HepG2 (cell line): Measurements from ENCODE around the gene DSE. TPM values are rescaled to one million over a fixed set of nuclear protein-coding genes. Genes with fewer than 3 reads are reported as not detected.

ENCODE experiments used
- ATAC-seq: fragments of 200-7000 bp; cut with Tn5 transposase; 3 replicates; pipeline ENCODE4 v1.9.1; 2020; ENCODE audit warnings: mild to moderate bottlenecking, moderate library complexity
- BruUV-seq: library from RNA; stranded (reverse); fragments of 400-500 nt; replicated peaks from 2 replicates; lab custom pipeline; 2021; lab: Mats Ljungman, UMichigan
- CTCF ChIA-PET: fragments of 300-600 bp; formaldehyde crosslinking; extraction: SDS; loops from one replicate; lab custom pipeline; 2021; ENCODE audit warnings: low total read pairs, inconsistent platforms, low intra/inter-chr PET ratio; lab: Yijun Ruan, JAX
- POLR2A ChIA-PET: fragments of 350-600 bp; sonication (Branson Sonifier 250); formaldehyde crosslinking; loops from one replicate; lab custom pipeline; 2020; ENCODE audit warnings: antibody characterized with exemption, inconsistent platforms; lab: Yijun Ruan, JAX
- DNase-seq: peaks from one replicate; pipeline ENCODE4 v3.0.0-alpha.2; 2015; ENCODE audit warnings: low spot score
- FAIRE-seq: peaks from 3 replicates; lab custom pipeline; 2011; peaks lifted over from hg19 to GRCh38; lab: Jason Lieb, UNC
- H2AFZ ChIP-seq: one replicate; pipeline ENCODE4 v1.6.1; 2011; ENCODE audit warnings: low read length, inconsistent platforms
- H3K27ac ChIP-seq: fragments of 300-600 bp; 3 replicates; pipeline ENCODE4 v1.8.0; 2011; ENCODE audit warnings: mixed run types, mild to moderate bottlenecking, mixed read lengths, low read length, inconsistent platforms; ENCODE audit not compliant: insufficient read depth; ENCODE audit errors: extremely low read length
- H3K27me3 ChIP-seq, 2 experiments: fragments of 200-600 bp in 1 of 2; 2 replicates in 1 of 2; 3 replicates in 1 of 2; pipeline versions ENCODE4 v1.6.0 to v1.8.0; 2011; ENCODE audit warnings: low read length in 2 of 2, mild to moderate bottlenecking in 2 of 2, moderate library complexity in 2 of 2, inconsistent platforms in 1 of 2; ENCODE audit not compliant: insufficient read depth in 2 of 2, control insufficient read depth in 1 of 2
- H3K36me3 ChIP-seq, 2 experiments: fragments of 200-600 bp in 1 of 2; replicated peaks in 1 of 2; 2 replicates in 1 of 2; 3 replicates in 1 of 2; pipeline versions ENCODE4 v1.5.1 to v1.8.0; 2011; ENCODE audit warnings: low read length in 2 of 2, inconsistent platforms in 1 of 2; ENCODE audit not compliant: insufficient read depth in 2 of 2, control insufficient read depth in 1 of 2
- H3K4me1 ChIP-seq: 2 replicates; pipeline ENCODE4 v1.5.1; 2012; ENCODE audit warnings: low read length, inconsistent platforms; ENCODE audit not compliant: insufficient read depth
- H3K4me2 ChIP-seq: 2 replicates; pipeline ENCODE4 v1.6.0; 2011; ENCODE audit warnings: low read depth, low read length, inconsistent platforms
- H3K4me3 ChIP-seq, 3 experiments: fragments of 200-600 bp in 1 of 3; sonication (generic), shearing (Covaris generic) in 1 of 3; replicated peaks in 1 of 3; 2 replicates each; pipeline ENCODE4 v1.5.1; 2011 to 2016; ENCODE audit warnings: low read length in 3 of 3, inconsistent platforms in 2 of 3, low read depth in 2 of 3, mild to moderate bottlenecking in 2 of 3, control low read depth in 1 of 3, mixed read lengths in 1 of 3; ENCODE audit not compliant: insufficient read depth in 1 of 3
- H3K79me2 ChIP-seq: one replicate; pipeline ENCODE4 v1.6.1; 2011; ENCODE audit warnings: low read length, inconsistent platforms; ENCODE audit not compliant: insufficient read depth
- H3K9ac ChIP-seq: 2 replicates; pipeline ENCODE4 v1.6.0; 2011; ENCODE audit warnings: mild to moderate bottlenecking, low read depth, low read length, inconsistent platforms; ENCODE audit not compliant: insufficient read depth
- H3K9me3 ChIP-seq: 2 replicates; pipeline ENCODE4 v1.5.1; 2012; ENCODE audit warnings: mild to moderate bottlenecking, low read length
- H4K20me1 ChIP-seq: 2 replicates; pipeline ENCODE4 v1.6.0; 2011; ENCODE audit warnings: inconsistent platforms, mild to moderate bottlenecking, low read length, moderate library complexity; ENCODE audit not compliant: insufficient read depth
- BHLHE40 ChIP-seq: IDR thresholded peaks from 2 replicates; pipeline ENCODE4 v1.6.1; 2011; ENCODE audit warnings: low read length, improper control_type of control experiment
- HMG20B ChIP-seq: conservative IDR thresholded peaks from 2 replicates; pipeline ENCODE4 v1.6.1; 2016; ENCODE audit warnings: missing genetic modification reagents, missing compliant biosample characterization
- JUNB ChIP-seq: sonication (generic); formaldehyde crosslinking; IDR thresholded peaks from 2 replicates; pipeline ENCODE4 v1.8.0; 2022; ENCODE audit warnings: missing genetic modification reagents, mild to moderate bottlenecking, borderline replicate concordance
- MEF2D ChIP-seq: sonication (generic); formaldehyde crosslinking; IDR thresholded peaks from 2 replicates; pipeline ENCODE4 v1.5.1; 2020; ENCODE audit warnings: mild to moderate bottlenecking, missing genetic modification reagents
- MTF2 ChIP-seq: sonication (generic); formaldehyde crosslinking; IDR thresholded peaks from 2 replicates; pipeline ENCODE4 v1.5.0; 2020; ENCODE audit warnings: missing genetic modification reagents, borderline replicate concordance
- PRDM4 ChIP-seq: sonication (generic); formaldehyde crosslinking; IDR thresholded peaks from 2 replicates; pipeline ENCODE4 v1.9.0; 2021; ENCODE audit warnings: missing genetic modification reagents, borderline replicate concordance
- THAP11 ChIP-seq: IDR thresholded peaks from 2 replicates; pipeline ENCODE4 v1.6.1; 2016; ENCODE audit warnings: missing biosample characterization, missing genetic modification reagents
- ZNF430 ChIP-seq: sonication (generic); formaldehyde crosslinking; IDR thresholded peaks from 2 replicates; pipeline ENCODE4 v1.9.0; 2021; ENCODE audit warnings: mild to moderate bottlenecking, missing genetic modification reagents
- ZNF737 ChIP-seq: sonication (generic); formaldehyde crosslinking; IDR thresholded peaks from 2 replicates; pipeline ENCODE4 v1.5.0; 2020; ENCODE audit warnings: missing genetic modification reagents, mild to moderate bottlenecking, borderline replicate concordance
- ZNF878 ChIP-seq: sonication (generic); formaldehyde crosslinking; IDR thresholded peaks from 2 replicates; pipeline ENCODE4 v1.8.1; 2023; ENCODE audit warnings: mild to moderate bottlenecking, missing genetic modification reagents, moderate library complexity
- WGBS: methylation state at CpG from one replicate; pipeline ENCODE4 v1.1.6; 2017; ENCODE audit warnings: low lambda C conversion rate; 5-methylcytosine and 5-hydroxymethylcytosine counted together
- in situ Hi-C: cut with HindIII; loops from 2 replicates; pipeline ENCODE4 v1.10.0; 2017; ENCODE audit warnings: low pct_unique_long_range_greater_than_20kb; ENCODE audit not compliant: extremely low pct_ligation_motif_present
- intact Hi-C: fragments of 100-400 bp; cut with micrococcal nuclease; formaldehyde crosslinking; loops from one replicate; pipeline ENCODE4 v1.10.0; 2022; ENCODE audit not compliant: unreplicated experiment
- polyA plus RNA-seq, 8 experiments: library from polyadenylated mRNA; depleted of rRNA in 3 of 8; stranded (reverse) in 7 of 8; unstranded in 1 of 8; fragments of >200 nt; fragmentation: Illumina TruSeq in 4 of 8; extraction: Trizol in 4 of 8; gene quantifications; 2 replicates each; pipeline versions ENCODE4 v1.2.1 to v1.2.3, GENCODE V29; 2011 to 2016; ENCODE audit warnings: low read depth in 4 of 8, missing spikeins in 1 of 8, mixed read lengths in 1 of 8; ENCODE audit not compliant: insufficient read depth in 1 of 8
- total RNA-seq, 5 experiments: library from RNA; depleted of rRNA; stranded (reverse); fragments of >200 nt; fragmentation: Illumina TruSeq; extraction: Trizol; gene quantifications; 2 replicates each; pipeline ENCODE4 v1.2.3, GENCODE V29; 2016; ENCODE audit warnings: low read depth in 1 of 5
- TF ChIP-seq, protein P1 (sequence below): sonication (generic); formaldehyde crosslinking; IDR thresholded peaks from 2 replicates; pipeline ENCODE4 v1.4.0; 2020; ENCODE audit warnings: mild to moderate bottlenecking, missing genetic modification reagents

Gene DSE
- total and polyA plus RNA-seq, 2 of the 13 experiments (the other 11 are each of a cell fraction or from before 2014, with no cell fraction given): 2.6 to 4.6 TPM

- TF ChIP-seq MEF2D (CRISPR knock-in tag) (no peak), ZNF737 (CRISPR knock-in tag) (no peak), HMG20B (CRISPR knock-in tag) (no peak)
These were observed 87.5 kb downstream of the DSE start (continued) for GRCh38 chr6:116458264-116458663.

GRCh38 chr6:116459927-116460326 lies 89.2 kb downstream of the DSE start:
- FAIRE-seq (no peak), DNase-seq (no peak), ATAC-seq (no peak)
- no peak overlapping the region for H3K9ac ChIP-seq
- ChIA-PET POLR2A (no interaction called here), CTCF (no interaction called here)
- H2AFZ ChIP-seq: no peak overlapping the region
- no peak overlapping the region for H3K27ac ChIP-seq
- H3K79me2 ChIP-seq: no peaks in the 10 kb centered on the region
- no peaks in the 10 kb centered on the region for H3K4me1 ChIP-seq
- 3% methylated on average over 4 of the region's 4 CpGs for WGBS
- no peak for TF ChIP-seq THAP11 (CRISPR knock-in tag)
- H3K4me3 ChIP-seq: no peak overlapping the region
- H3K4me2 ChIP-seq: no peak overlapping the region
- in situ Hi-C loops: no loop called here
- intact Hi-C loops: no loop called here
- H3K9me3 ChIP-seq: no peaks in the 10 kb centered on the region
- no peaks in the 10 kb centered on the region for H3K36me3 ChIP-seq
- no TSS peak for BruUV-seq
- no peaks in the 10 kb centered on the region for H4K20me1 ChIP-seq
- peaks cover 0 to 20% of the 10 kb centered on the region in 2 experiments; a peak in 3 of 5 replicates for H3K27me3 ChIP-seq

GRCh38 chr6:116461331-116461931 lies 90.7 kb downstream of the DSE start, which contains the start of gene CALHM6:
Gene CALHM6, plus strand, starts transcription at chr6:116461375. Its CDS starts 555 bp downstream, at chr6:116461930.
- Histone ChIP-seq H2AFZ (no peak within 1 kb of the TSS), H3K4me3 (peak within 1 kb of the TSS in 1 of 3 experiments; percentile 8; a peak in 1 of 6 replicates), H3K4me1 (no peaks in the 10 kb centered on the region), H3K27me3 (peaks cover 0 to 23% of the 10 kb centered on the region in 2 experiments; a peak in 3 of 5 replicates), H3K27ac (no peak within 1 kb of the TSS), H3K4me2 (no peak within 1 kb of the TSS), H4K20me1 (no peaks in the 10 kb centered on the region), H3K9ac (no peak within 1 kb of the TSS), H3K36me3 (no peaks in the 10 kb centered on the region), H3K79me2 (no peaks in the 10 kb centered on the region), H3K9me3 (no peaks in the 10 kb centered on the region)
- WGBS: 53% methylated on average over 13 of the region's 13 CpGs
- intact Hi-C loops (no loop called here), in situ Hi-C loops (no loop called here)
- DNase-seq (no peak), ATAC-seq (no peak), FAIRE-seq (no peak)
- CTCF ChIA-PET: no interaction called here
- POLR2A ChIA-PET: no interaction called here
- no TSS peak for BruUV-seq
- no peak for TF ChIP-seq ZNF430
- TF ChIP-seq MTF2: no peak
- TF ChIP-seq PRDM4 (CRISPR knock-in tag): no peak
- TF ChIP-seq BHLHE40: no peak
- no peak for TF ChIP-seq JUNB (CRISPR knock-in tag)
- TF ChIP-seq, protein P1, sequence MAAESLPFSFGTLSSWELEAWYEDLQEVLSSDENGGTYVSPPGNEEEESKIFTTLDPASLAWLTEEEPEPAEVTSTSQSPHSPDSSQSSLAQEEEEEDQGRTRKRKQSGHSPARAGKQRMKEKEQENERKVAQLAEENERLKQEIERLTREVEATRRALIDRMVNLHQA: no peak
- TF ChIP-seq ZNF878 (CRISPR knock-in tag): no peak
